ENCODE measurements around the gene SFT2D2. TPM values are rescaled to one million over a fixed set of nuclear protein-coding genes. Genes with fewer than 3 reads are reported as not detected.

Gene SFT2D2
- polyA plus RNA-seq, 3 donors, result 16.1 to 17.3 (median 16.4) TPM

- no peak for DNase-seq (ENCODE audit: low read depth in 3 of 3, low spot score in 2 of 3)
Measured at GRCh38 chr1:168263130-168263529, 37.3 kb downstream of the SFT2D2 start.

GRCh38 chr1:168264296-168264695, 38.5 kb downstream of the SFT2D2 start:
- DNase-seq (ENCODE audit: low read depth in 3 of 3, low spot score in 2 of 3), result no peak

- DNase-seq (ENCODE audit: low read depth in 3 of 3, low spot score in 2 of 3), result no peak
Measured at GRCh38 chr1:168265596-168265995, 39.8 kb downstream of the SFT2D2 start.

- DNase-seq (ENCODE audit: low read depth in 3 of 3, low spot score in 2 of 3), result no peak
Measured at GRCh38 chr1:168266644-168267186, 40.9 kb downstream of the SFT2D2 start.

GRCh38 chr1:168271636-168272035, 45.8 kb downstream of the SFT2D2 start:
- no peak for DNase-seq (ENCODE audit: low read depth in 3 of 3, low spot score in 2 of 3)

- no peak for DNase-seq (ENCODE audit: low read depth in 3 of 3, low spot score in 2 of 3)
Measured at GRCh38 chr1:168273575-168273974, 47.8 kb downstream of the SFT2D2 start.

GRCh38 chr1:168279253-168279652, 53.4 kb downstream of the SFT2D2 start:
- DNase-seq (ENCODE audit: low read depth in 3 of 3, low spot score in 2 of 3), result no peak

GRCh38 chr1:168280296-168280927, 54.6 kb downstream of the SFT2D2 start, which contains the start of gene TBX19:
Gene TBX19, plus strand, starts transcription at chr1:168280877. Its CDS starts 214 bp downstream, at chr1:168281091.
- no peak for DNase-seq (ENCODE audit: low read depth in 3 of 3, low spot score in 2 of 3)

- no peak for DNase-seq (ENCODE audit: low read depth in 3 of 3, low spot score in 2 of 3)
Measured at GRCh38 chr1:168281603-168282325, 56.0 kb downstream of the SFT2D2 start.

- no peak for DNase-seq (ENCODE audit: low read depth in 3 of 3, low spot score in 2 of 3)
Measured at GRCh38 chr1:168285521-168285790, 59.7 kb downstream of the SFT2D2 start.

- DNase-seq (ENCODE audit: low read depth in 3 of 3, low spot score in 2 of 3), result no peak
Measured at GRCh38 chr1:168285971-168286927, 60.4 kb downstream of the SFT2D2 start.

GRCh38 chr1:168287237-168287664, 61.4 kb downstream of the SFT2D2 start:
- DNase-seq (ENCODE audit: low read depth in 3 of 3, low spot score in 2 of 3), result no peak

GRCh38 chr1:168288311-168289052, 62.7 kb downstream of the SFT2D2 start:
- no peak for DNase-seq (ENCODE audit: low read depth in 3 of 3, low spot score in 2 of 3)

- DNase-seq (ENCODE audit: low read depth in 3 of 3, low spot score in 2 of 3), result no peak
Measured at GRCh38 chr1:168291222-168291837, 65.5 kb downstream of the SFT2D2 start.

- DNase-seq (ENCODE audit: low read depth in 3 of 3, low spot score in 2 of 3), result no peak
Measured at GRCh38 chr1:168293356-168293755, 67.6 kb downstream of the SFT2D2 start.

- DNase-seq (ENCODE audit: low read depth in 3 of 3, low spot score in 2 of 3), result no peak
Measured at GRCh38 chr1:168295411-168296114, 69.8 kb downstream of the SFT2D2 start.

- no peak for DNase-seq (ENCODE audit: low read depth in 3 of 3, low spot score in 2 of 3)
Measured at GRCh38 chr1:168297019-168297730, 71.4 kb downstream of the SFT2D2 start.

GRCh38 chr1:168298446-168298845, 72.6 kb downstream of the SFT2D2 start:
- no peak for DNase-seq (ENCODE audit: low read depth in 3 of 3, low spot score in 2 of 3)

- no peak for DNase-seq (ENCODE audit: low read depth in 3 of 3, low spot score in 2 of 3)
Measured at GRCh38 chr1:168300626-168301025, 74.8 kb downstream of the SFT2D2 start.
